ENCODE measurements around the gene NODAL.

The NODAL gene

GRCh38 chr10:70478191-70479164, 37.0 kb upstream of the NODAL start, which contains the start of gene PALD1:
TSS of gene PALD1 (plus strand) at chr10:70478767. CDS start at chr10:70525952, 47,185 bp downstream.
- H3K4me3 ChIP-seq (ENCODE audit: low read depth in 1 of 2, low read length in 1 of 2), result peak within 1 kb of the TSS; percentile 5 to 31
- H3K4me1 ChIP-seq (ENCODE audit: control insufficient read depth in 1 of 2, insufficient read depth in 1 of 2, low read depth in 1 of 2, low read length in 1 of 2), result peaks cover 15 to 17% of the 10 kb centered on the region in 2 experiments
- H3K27ac ChIP-seq, result no peak within 1 kb of the TSS
- H3K36me3 ChIP-seq, result no peaks in the 10 kb centered on the region
- TF ChIP-seq CTCF (IDR thresholded peaks at IDR 0.05), result no peak
- H3K9me3 ChIP-seq, result no peaks in the 10 kb centered on the region
- H3K27me3 ChIP-seq, result peaks cover 67% of the 10 kb centered on the region

DNA sequence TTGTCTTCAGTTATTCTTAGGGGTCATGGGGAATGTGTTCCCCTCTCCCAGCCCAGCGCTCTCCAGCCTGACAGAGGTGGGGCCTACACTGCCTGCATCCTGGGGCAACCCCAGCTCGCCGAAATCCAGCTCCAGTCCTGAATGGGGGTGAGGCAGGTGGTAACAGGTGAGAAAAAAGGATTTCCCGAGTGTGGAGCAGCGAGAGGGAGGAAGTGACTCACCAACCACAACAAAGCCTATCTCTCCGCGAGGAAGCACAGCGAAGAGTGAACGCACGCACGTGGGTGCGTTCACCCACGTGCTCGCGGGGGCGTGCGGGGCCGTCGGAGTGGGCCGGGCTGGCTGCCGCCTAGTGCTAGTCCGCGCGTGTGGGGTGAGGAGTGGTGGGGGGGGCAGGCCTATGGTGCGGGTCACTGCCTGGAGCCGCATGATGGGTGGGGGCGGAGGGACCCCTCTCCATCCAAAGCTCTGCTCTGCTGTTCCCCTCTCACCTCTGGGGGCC, 36.2 kb upstream of the NODAL start:
- Histone ChIP-seq H3K9me3 (no peaks in the 10 kb centered on the region), H3K4me3 (ENCODE audit: low read depth in 1 of 2, low read length in 1 of 2) (peak overlapping the region in 1 of 2 experiments; percentile 31), H3K27ac (no peak overlapping the region), H3K36me3 (no peaks in the 10 kb centered on the region), H3K27me3 (peaks cover 67% of the 10 kb centered on the region), H3K4me1 (ENCODE audit: control insufficient read depth in 1 of 2, insufficient read depth in 1 of 2, low read depth in 1 of 2, low read length in 1 of 2) (peaks cover 15 to 17% of the 10 kb centered on the region in 2 experiments)
- no peak for TF ChIP-seq CTCF (IDR thresholded peaks at IDR 0.05)

DNA sequence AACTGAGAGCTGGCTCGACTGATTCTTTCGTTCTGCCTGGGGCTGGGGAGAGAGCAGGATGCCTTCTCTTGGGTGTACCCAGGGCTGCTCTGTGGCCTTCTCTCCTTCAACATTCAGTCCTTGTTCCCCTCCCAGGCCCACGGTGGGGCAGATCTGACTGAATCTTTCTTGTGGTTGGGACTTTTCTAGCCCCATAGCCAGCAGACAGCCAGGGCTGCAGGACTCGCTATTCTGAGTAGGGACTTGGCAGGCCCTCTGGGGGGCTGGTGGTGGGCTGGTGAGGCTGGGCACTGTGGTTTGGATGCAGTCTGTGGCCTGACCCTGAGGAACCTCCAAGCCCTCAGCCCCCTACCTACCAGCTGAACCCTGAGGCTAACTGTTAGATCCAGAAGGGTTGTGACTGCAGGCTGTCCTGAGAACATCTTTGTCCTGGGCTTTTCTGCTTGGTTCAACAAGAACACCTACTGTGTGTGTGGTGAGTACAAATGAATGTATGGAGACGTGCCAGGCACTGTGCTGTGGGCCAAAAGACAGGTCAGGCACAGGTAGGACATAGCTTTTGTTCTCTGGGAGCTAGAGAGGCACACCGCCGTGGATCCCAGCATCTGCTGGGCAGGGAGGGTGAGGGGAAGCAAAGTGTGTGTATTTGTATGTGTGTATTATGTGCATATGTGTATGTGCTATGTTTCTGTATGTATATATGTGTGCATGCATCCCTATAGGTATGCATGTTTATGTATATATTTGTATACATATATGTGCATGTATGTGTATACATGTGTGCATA, 35.0 kb upstream of the NODAL start:
- no peak for TF ChIP-seq CTCF (IDR thresholded peaks at IDR 0.05)
- Histone ChIP-seq H3K27ac (no peak overlapping the region), H3K27me3 (peaks cover 72% of the 10 kb centered on the region), H3K36me3 (no peaks in the 10 kb centered on the region), H3K9me3 (no peaks in the 10 kb centered on the region), H3K4me1 (ENCODE audit: control insufficient read depth in 1 of 2, insufficient read depth in 1 of 2, low read depth in 1 of 2, low read length in 1 of 2) (peaks cover 15 to 17% of the 10 kb centered on the region in 2 experiments), H3K4me3 (ENCODE audit: low read depth in 1 of 2, low read length in 1 of 2) (no peak overlapping the region)

GRCh38 chr10:70475661-70476060, 34.2 kb upstream of the NODAL start:
- H3K27me3 ChIP-seq, result peaks cover 70% of the 10 kb centered on the region
- H3K4me1 ChIP-seq (ENCODE audit: control insufficient read depth in 1 of 2, insufficient read depth in 1 of 2, low read depth in 1 of 2, low read length in 1 of 2), result peaks cover 15 to 17% of the 10 kb centered on the region in 2 experiments
- no peak overlapping the region for H3K4me3 ChIP-seq (ENCODE audit: low read depth in 1 of 2, low read length in 1 of 2)
- no peak overlapping the region for H3K27ac ChIP-seq
- no peak for TF ChIP-seq CTCF (IDR thresholded peaks at IDR 0.05)
- H3K36me3 ChIP-seq, result no peaks in the 10 kb centered on the region
- H3K9me3 ChIP-seq, result no peaks in the 10 kb centered on the region

DNA sequence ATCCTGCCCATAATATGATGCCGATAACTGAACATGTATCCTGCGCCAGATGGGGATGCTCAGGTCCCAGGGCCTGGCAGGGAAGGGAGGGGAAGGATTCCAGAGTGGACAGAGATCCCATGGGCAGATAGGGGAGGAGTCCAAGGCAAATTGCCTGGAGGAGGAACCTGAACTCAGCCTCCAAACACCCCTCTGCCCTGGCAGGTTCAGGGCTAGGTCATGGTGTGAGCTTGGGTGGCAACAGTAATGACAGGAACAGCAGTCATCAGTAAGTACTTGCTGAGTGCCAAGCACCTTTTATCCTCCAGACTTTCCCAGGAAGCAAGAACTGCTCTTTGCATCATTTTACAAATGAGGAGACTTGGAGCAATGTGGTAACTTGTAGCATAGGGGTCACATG, 33.3 kb upstream of the NODAL start:
- Histone ChIP-seq H3K4me3 (ENCODE audit: low read depth in 1 of 2, low read length in 1 of 2) (no peak overlapping the region), H3K36me3 (no peaks in the 10 kb centered on the region), H3K27ac (no peak overlapping the region), H3K27me3 (peaks cover 61% of the 10 kb centered on the region), H3K9me3 (no peaks in the 10 kb centered on the region), H3K4me1 (ENCODE audit: control insufficient read depth in 1 of 2, insufficient read depth in 1 of 2, low read depth in 1 of 2, low read length in 1 of 2) (peaks cover 11 to 17% of the 10 kb centered on the region in 2 experiments)
- no peak for TF ChIP-seq CTCF (IDR thresholded peaks at IDR 0.05)
